NB4 (cell line): ENCODE results near the gene KISS1R.

Experiments used
- DNase-seq: peaks from one replicate; pipeline ENCODE4 v3.0.0; 2010; ENCODE audit warnings: low read depth
- H3K4me3 ChIP-seq: one replicate; pipeline ENCODE4 v1.5.1; 2011; ENCODE audit warnings: mild to moderate bottlenecking, low read depth, low read length, moderate library complexity
- MYC ChIP-seq: IDR thresholded peaks from 2 replicates; pipeline ENCODE4 v1.6.1; 2011; ENCODE audit warnings: low read depth, low read length
- POLR2A ChIP-seq: IDR thresholded peaks from 2 replicates; pipeline ENCODE4 v1.6.1; 2011; ENCODE audit warnings: mild to moderate bottlenecking; ENCODE audit not compliant: insufficient read length; ENCODE audit errors: extremely low read depth
- TF ChIP-seq, protein P1 (sequence below): IDR thresholded peaks from one replicate; pipeline ENCODE4 v1.5.1; 2012; ENCODE audit warnings: low read depth, low read length
- TF ChIP-seq, protein P2 (sequence below): IDR thresholded peaks from 2 replicates; pipeline ENCODE4 v1.6.1; 2011; ENCODE audit warnings: low read depth, low read length

Gene KISS1R

DNA sequence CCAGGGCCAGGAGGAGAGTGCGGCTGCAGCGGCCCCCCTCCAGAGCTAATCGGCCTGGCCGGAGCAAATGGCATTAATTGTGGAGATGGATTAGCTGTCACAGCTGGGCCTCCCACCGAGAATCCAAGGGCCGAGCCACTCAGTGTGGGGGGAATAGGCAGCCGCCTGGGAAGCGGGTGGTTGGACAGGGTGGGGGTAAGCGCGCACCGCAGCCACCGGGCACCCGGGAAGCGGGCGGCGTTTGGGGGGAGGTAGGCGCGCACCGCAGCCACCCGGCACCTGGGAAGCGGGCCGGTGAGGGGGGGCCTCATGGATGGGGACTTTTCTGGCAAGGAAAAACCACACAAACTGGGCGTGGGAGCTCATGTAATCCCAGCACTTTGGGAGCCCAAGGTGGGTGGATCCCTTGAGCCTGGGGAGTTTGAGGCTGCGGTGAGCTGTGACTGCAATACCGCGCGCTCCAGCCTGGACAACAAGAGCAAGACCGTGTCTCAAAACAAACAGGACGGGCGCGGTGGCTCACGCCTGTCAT is 13.8 kb upstream of the KISS1R start:
- no peak for TF ChIP-seq POLR2A
- TF ChIP-seq, protein P1, sequence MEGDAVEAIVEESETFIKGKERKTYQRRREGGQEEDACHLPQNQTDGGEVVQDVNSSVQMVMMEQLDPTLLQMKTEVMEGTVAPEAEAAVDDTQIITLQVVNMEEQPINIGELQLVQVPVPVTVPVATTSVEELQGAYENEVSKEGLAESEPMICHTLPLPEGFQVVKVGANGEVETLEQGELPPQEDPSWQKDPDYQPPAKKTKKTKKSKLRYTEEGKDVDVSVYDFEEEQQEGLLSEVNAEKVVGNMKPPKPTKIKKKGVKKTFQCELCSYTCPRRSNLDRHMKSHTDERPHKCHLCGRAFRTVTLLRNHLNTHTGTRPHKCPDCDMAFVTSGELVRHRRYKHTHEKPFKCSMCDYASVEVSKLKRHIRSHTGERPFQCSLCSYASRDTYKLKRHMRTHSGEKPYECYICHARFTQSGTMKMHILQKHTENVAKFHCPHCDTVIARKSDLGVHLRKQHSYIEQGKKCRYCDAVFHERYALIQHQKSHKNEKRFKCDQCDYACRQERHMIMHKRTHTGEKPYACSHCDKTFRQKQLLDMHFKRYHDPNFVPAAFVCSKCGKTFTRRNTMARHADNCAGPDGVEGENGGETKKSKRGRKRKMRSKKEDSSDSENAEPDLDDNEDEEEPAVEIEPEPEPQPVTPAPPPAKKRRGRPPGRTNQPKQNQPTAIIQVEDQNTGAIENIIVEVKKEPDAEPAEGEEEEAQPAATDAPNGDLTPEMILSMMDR = no peak
- no peak for TF ChIP-seq MYC
- TF ChIP-seq, protein P2, sequence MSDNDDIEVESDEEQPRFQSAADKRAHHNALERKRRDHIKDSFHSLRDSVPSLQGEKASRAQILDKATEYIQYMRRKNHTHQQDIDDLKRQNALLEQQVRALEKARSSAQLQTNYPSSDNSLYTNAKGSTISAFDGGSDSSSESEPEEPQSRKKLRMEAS = no peak
- DNase-seq = no peak

DNA sequence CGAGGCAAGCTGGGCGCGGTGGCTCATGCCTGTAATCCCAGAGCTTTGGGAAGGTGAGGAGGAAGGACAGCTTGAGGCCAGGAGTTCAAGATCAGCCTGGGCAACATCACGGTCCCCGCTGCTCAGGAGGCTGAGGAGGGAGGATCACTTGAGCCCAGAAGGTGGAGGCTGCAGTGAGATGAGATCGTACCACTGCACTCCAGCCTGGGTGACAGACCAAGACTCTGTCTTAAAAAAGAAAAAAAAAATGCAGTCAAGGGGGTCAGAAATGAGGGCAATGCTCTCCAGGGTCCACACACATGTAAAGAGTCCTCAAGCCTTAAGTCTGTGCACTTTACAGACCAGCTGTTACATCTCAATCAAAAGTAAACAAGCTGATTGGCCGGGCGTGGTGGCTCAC is 12.6 kb upstream of the KISS1R start:
- no peak overlapping the region for H3K4me3 ChIP-seq
- TF ChIP-seq MYC (no peak), POLR2A (no peak)
- TF ChIP-seq, protein P2 = no peak
- TF ChIP-seq, protein P1 = no peak
- no peak for DNase-seq

More for the DNA sequence above, 13.8 kb upstream of the KISS1R start:
- no peak overlapping the region for H3K4me3 ChIP-seq

DNA sequence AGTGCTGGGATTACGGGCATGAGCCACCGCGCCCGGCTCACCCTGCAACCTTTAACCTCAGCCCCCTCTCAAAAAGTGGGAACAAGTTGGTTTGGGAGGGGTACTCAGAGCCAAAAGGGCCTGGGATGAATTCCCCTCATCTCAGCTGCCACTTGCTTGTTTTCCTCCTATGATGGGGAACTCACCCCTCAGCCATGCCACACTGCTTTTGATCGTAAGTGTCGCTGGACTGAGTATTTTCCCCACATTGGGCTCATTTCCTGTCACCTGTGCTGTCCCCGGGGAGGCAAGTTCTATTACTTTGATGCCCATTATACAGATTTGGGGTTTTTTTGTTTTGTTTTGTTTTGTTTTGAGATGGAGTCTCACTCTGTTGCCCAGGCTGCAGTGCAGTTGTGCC is 10.7 kb upstream of the KISS1R start:
- TF ChIP-seq POLR2A (no peak), MYC (no peak)
- TF ChIP-seq, protein P2 = no peak
- TF ChIP-seq, protein P1 = no peak
- no peak overlapping the region for H3K4me3 ChIP-seq
- no peak for DNase-seq

DNA sequence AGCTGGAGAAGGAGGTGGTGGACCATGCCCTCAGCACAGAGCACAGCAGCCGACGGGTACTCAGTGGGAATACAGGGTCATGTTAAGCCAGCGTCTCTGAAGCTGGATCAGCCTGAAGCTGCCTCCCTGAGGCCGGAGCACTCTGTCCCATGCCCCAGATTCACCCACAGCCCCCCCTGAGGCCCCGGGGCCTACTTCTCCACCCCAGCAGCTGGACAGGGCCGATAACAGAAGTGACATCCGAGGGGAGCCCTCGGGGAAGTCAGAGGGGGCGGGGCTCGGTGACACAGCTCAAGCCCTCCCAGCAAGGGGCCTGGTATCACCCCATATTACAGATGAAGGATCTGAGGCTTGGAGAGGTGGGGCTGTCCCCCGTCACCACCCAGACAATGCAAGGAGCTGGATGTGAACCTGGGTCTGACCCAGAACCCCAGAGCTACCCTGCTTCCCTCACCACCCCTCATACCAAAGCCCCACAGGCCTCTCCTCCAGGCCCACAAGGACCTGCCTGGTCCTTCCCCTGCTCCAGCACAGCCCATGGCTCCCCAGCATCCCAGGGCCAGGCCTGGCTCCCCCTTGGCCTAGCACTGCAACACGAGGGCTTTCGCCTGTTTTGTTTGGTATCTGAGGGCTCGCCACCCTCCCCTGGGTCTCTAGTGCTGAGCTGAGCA is 9.8 kb upstream of the KISS1R start:
- TF ChIP-seq, protein P1 = no peak
- TF ChIP-seq, protein P2 = no peak
- no peak for DNase-seq
- no peak overlapping the region for H3K4me3 ChIP-seq

DNA sequence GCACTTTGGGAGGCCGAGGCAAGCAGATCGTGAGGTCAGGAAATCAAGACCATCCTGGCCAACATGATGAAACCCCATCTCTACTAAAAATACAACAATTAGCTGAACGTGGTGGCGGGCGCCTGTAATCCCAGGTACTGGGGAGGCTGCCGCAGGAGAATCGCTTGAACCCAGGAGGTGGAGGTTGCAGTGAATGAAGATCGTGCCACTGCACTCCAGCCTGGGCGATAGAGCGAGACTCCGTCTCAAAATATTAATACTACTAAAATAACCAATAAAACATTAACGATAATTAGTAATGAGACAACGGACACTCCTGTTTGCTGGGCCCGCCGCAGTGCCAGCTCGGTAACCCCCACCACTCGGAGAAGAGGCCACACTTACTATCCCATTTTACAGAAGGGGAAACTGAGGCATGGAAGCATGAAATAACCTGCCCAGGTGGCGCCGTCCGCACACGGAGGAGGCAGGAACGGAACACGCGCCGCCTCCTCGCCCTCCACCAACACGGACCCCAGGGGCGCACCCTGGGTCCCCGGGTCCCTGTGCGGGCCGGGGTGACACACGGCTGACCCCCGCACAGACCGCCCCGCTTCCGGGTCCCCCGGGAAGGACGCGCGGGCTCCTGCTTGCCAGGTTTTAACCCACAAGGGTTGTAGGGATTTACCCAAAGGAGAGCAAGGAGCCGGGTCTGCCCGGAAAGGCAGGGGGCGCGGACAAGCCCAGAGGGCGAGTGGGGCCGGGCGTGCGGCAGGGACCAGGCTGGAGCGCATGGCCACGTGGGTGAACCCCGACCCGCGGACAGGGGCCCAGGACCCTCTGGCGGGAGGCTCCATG is 5.7 kb upstream of the KISS1R start:
- TF ChIP-seq MYC (no peak), POLR2A (no peak)
- TF ChIP-seq, protein P1 = no peak
- TF ChIP-seq, protein P2 = no peak
- DNase-seq = no peak
- no peak overlapping the region for H3K4me3 ChIP-seq
